Jurkat, Clone E6-1 (cell line): ENCODE measurements around the gene AFAP1L1.

Experiments used
- DNase-seq: peaks from one replicate; pipeline ENCODE4 v3.0.0-alpha.2; 2011; ENCODE audit warnings: low read depth, low spot score
- H3K4me3 ChIP-seq: 2 replicates; pipeline ENCODE4 v1.5.1; 2011; ENCODE audit warnings: mild to moderate bottlenecking, low read length, control low read depth, moderate library complexity

AFAP1L1 gene

GRCh38 chr5:149333711-149334443 lies 62.2 kb downstream of the AFAP1L1 start:
- H3K4me3 ChIP-seq, result no peak overlapping the region
- no peak for DNase-seq

DNA sequence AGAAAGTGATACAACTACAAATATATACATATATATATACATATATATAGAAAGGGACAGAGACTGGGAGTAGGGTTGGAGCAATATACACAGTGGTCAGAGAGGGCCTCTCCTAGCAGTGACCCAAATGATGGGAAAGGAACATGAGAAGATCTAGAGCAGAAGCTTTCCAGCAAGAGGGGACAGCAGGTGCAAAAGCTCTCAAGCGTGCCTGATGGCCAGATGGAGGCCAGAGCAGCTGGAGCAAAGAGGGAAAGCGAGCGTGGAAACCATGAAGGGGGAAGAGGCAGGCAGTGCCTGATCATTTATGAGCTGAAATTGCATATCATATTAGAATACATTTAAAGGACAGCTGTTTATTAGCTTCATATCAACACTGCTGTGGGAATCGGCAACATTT lies 66.1 kb downstream of the AFAP1L1 start:
- no peak for DNase-seq
- H3K4me3 ChIP-seq, result no peak overlapping the region

GRCh38 chr5:149338364-149338763 lies 66.7 kb downstream of the AFAP1L1 start:
- no peak overlapping the region for H3K4me3 ChIP-seq
- no peak for DNase-seq

- DNase-seq, result no peak
- H3K4me3 ChIP-seq, result no peak overlapping the region
Measured at GRCh38 chr5:149340920-149341319, 69.3 kb downstream of the AFAP1L1 start.

DNA sequence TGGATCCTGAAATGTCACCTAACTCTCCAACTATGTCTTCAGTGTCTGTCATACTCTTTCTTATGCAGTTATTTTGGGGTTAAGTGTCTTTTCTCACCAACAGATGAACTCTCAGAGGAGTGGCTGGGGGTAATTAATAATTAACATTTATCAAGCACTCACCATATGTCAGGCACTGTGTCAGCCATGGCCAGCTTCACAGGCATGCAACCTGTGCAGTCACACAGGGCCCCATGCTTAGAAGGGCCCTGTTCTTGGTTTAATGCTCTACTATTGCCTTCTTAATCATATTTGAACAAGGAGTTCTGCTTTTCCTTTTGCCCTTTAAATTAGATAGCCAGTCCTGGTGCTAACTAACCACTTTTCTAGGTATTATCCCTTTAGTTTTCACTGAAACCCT lies 70.2 kb downstream of the AFAP1L1 start:
- no peak overlapping the region for H3K4me3 ChIP-seq
- no peak for DNase-seq

DNA sequence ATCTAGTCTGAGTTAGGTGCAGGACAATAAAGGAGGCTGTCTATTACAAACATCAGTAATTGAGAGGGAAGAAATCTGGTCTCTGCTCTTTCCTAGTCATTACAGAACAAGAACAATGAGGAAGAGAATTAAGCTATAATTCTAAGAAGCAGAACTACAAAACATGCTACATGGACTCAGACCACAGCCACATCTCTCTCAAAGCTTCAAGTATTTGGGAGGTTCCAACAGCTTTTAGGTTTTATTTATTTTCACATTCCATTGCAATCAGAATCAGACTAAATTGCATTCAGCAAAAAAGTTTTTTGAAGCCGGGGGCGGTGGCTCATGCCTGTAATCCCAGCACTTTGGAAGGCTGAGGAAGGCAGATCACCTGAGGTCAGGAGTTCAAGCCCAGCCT lies 72.5 kb downstream of the AFAP1L1 start:
- H3K4me3 ChIP-seq, result no peak overlapping the region

GRCh38 chr5:149345147-149345891 lies 73.7 kb downstream of the AFAP1L1 start, which contains the start of gene GRPEL2:
Gene GRPEL2 (plus strand): TSS chr5:149345499. CDS start chr5:149345540, 41 bp downstream.
- H3K4me3 ChIP-seq, result peak within 1 kb of the TSS; percentile 95
- DNase-seq, result peak; percentile 94

More for the DNA sequence above, 72.5 kb downstream of the AFAP1L1 start:
- no peak for DNase-seq

- peak overlapping the region; percentile 95 for H3K4me3 ChIP-seq
- no peak for DNase-seq
Measured at GRCh38 chr5:149345892-149346222, 74.2 kb downstream of the AFAP1L1 start.

GRCh38 chr5:149348518-149348917 lies 76.9 kb downstream of the AFAP1L1 start:
- no peak overlapping the region for H3K4me3 ChIP-seq
- DNase-seq, result no peak

GRCh38 chr5:149349382-149349781 lies 77.7 kb downstream of the AFAP1L1 start:
- DNase-seq, result no peak
- no peak overlapping the region for H3K4me3 ChIP-seq

GRCh38 chr5:149352169-149352568 lies 80.5 kb downstream of the AFAP1L1 start:
- H3K4me3 ChIP-seq, result no peak overlapping the region
- DNase-seq, result no peak

- no peak overlapping the region for H3K4me3 ChIP-seq
- no peak for DNase-seq
Measured at GRCh38 chr5:149353911-149354310, 82.3 kb downstream of the AFAP1L1 start.

DNA sequence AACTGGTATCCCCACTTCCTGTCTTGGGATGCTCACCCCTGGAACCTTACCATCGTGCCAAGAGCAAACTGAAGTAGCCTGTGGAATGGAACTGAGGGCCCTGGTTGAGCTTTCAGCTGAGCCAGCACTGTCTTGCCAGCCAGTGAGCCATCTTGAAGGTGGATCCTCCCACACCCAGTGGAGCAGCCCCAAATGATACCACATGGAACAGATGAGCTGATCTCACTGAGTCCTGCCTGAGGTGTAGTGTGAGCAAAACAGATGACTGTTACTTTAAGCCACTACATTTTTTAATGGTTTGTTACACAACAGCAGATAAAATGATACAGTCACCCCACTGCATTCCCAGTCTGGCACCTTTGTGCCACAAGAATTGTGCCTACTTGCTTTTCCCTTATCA lies 84.0 kb downstream of the AFAP1L1 start:
- H3K4me3 ChIP-seq, result no peak overlapping the region
- DNase-seq, result no peak

DNA sequence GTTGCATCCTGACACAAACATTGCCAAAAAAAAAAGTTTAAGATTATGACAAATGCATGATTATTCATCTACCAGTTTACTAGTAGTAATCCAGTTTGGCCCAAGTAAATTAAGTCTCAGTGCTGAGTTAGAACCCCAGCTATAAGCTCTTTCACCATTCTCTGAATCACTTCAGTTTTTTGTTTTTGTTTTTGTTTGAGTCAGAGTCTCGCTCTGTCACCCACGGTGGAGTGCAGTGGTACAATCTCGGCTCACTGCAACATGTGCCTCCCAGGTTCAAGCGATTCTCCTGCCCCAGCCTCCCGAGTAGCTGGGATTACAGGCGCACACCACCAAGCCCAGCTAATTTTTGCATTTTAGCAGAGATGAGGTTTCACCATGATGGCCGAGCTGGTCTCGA lies 84.7 kb downstream of the AFAP1L1 start:
- DNase-seq, result no peak
- no peak overlapping the region for H3K4me3 ChIP-seq

DNA sequence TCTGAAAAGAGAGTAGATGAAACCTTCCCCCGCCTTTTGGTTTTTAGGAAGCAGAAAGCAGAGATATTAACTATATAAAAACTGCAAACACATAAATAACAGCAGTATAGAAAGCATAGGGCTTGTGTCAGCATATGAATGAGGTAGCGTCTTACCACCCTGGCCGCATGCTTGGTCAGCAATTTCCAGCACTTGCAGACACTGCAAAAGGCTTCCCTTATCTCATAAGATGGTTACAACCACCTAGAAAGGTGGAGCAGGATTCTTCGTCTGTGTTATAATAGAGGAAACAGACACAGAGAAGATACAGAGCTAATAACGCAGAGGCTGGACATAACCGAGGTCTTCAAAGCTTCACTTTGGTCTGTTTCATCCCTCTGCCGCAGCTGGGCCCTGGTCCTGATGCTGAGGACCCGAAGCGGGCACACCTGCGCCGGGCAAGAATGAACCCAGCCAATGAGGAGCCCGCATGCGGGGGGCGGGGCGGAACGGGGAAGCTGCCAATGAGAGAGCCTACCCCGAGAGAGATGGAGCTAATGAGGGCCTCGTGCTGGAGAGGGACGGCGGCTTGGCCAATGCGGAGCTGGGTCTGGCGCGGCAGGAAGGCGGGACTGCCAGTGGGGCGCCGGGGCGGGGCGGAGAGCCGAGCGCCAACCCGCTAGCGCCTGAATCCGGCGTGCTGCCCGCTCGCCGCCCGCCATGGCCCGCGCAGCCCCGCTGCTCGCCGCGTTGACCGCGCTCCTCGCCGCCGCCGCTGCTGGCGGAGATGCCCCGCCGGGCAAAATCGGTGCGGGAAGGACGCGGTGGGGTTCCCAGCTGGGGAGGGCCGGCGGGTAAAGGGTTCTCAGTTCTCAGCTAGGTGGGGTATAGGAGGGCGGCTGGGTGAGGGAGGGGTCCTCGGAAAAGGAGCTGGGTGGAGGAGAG lies 86.0 kb downstream of the AFAP1L1 start, which contains the start of gene PCYOX1L:
Gene PCYOX1L, plus strand, starts transcription at position 677 of the 924 bp plus-strand sequence. Its CDS starts 23 bp downstream, at position 700.
- DNase-seq, result peak; percentile 91
- H3K4me3 ChIP-seq, result peak within 1 kb of the TSS; percentile 86

GRCh38 chr5:149358294-149358651 lies 86.6 kb downstream of the AFAP1L1 start:
- H3K4me3 ChIP-seq, result peak overlapping the region; percentile 86
- no peak for DNase-seq

- H3K4me3 ChIP-seq, result peak overlapping the region; percentile 86
- no peak for DNase-seq
Measured at GRCh38 chr5:149358868-149359495, 87.3 kb downstream of the AFAP1L1 start.

- no peak overlapping the region for H3K4me3 ChIP-seq
- no peak for DNase-seq
Measured at GRCh38 chr5:149360272-149360671, 88.6 kb downstream of the AFAP1L1 start.

DNA sequence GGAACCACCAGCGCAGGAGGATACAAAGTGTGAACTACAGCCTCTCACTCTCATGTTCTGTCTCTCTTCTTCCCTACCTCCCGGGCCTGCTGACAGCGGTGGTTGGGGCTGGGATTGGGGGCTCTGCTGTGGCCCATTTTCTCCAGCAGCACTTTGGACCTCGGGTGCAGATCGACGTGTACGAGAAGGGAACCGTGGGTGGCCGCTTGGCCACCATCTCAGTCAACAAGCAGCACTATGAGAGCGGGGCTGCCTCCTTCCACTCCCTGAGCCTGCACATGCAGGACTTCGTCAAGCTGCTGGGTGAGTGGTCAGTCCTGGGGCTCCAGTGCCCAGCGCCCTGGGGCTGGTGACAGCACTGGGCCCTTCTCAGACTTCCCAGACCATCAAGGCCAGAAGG lies 90.9 kb downstream of the AFAP1L1 start:
- H3K4me3 ChIP-seq, result no peak overlapping the region
- DNase-seq, result no peak
